Dendritic cell treated with granulocyte-macrophage colony-stimulating factor and Interleukin-4, amounts not matched to agents 40 ng/mL and 50 ng/mL, for 4 days (primary cell): ENCODE data around the gene CHFR.
"Not testable (repeated sequence)": the region's sequence is repeated elsewhere in the genome, so short reads cannot be mapped to it uniquely, and the experiment has no call there.

ENCODE experiments used
- H3K27ac Mint-ChIP-seq: one replicate; pipeline ENCODE4 v1.8.0; 2022; ENCODE audit warnings: mild to moderate bottlenecking, mixed read lengths
- H3K27me3 Mint-ChIP-seq: one replicate; pipeline ENCODE4 v1.8.0; 2022; ENCODE audit warnings: mild to moderate bottlenecking, mixed read lengths
- H3K36me3 Mint-ChIP-seq: one replicate; pipeline ENCODE4 v1.8.0; 2022; ENCODE audit warnings: low read depth, mixed read lengths
- H3K4me1 Mint-ChIP-seq: one replicate; pipeline ENCODE4 v1.8.0; 2022; ENCODE audit warnings: low read depth, mixed read lengths
- H3K4me3 Mint-ChIP-seq: one replicate; pipeline ENCODE4 v1.8.0; 2022; ENCODE audit warnings: mild to moderate bottlenecking, moderate library complexity, mixed read lengths
- H3K9me3 Mint-ChIP-seq: one replicate; pipeline ENCODE4 v1.8.0; 2022; ENCODE audit warnings: mixed read lengths
- intact Hi-C: fragments of 100-400 bp; cut with micrococcal nuclease; formaldehyde crosslinking; loops from one replicate; pipeline ENCODE4 v1.15.0; 2022

CHFR gene

DNA sequence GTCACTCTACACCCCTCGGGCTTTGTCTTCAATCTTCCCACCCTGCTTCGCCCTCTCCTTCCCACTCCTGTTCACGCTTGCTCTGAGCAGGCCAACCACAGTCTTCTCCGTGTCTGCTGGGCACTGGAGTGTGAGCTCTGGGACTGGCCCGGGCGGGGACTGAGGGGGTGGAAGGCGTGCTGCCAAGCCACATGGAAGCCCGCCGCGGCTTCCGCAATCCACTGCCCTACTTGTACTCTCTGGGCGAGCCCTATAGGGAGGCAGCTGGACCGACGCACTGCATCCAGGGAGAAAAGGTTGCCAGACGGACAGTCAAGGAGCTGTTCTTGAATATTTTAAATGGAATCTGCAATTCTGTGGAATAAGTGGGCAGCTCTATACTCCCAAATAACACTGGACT is 83.5 kb downstream of the CHFR start:
- Mint-ChIP-seq H3K27me3 (no peaks in the 10 kb centered on the region), H3K4me1 (no peaks in the 10 kb centered on the region), H3K36me3 (peaks cover 98% of the 10 kb centered on the region), H3K4me3 (no peak overlapping the region), H3K9me3 (no peaks in the 10 kb centered on the region), H3K27ac (no peak overlapping the region)
- intact Hi-C loops = no loop called here

DNA sequence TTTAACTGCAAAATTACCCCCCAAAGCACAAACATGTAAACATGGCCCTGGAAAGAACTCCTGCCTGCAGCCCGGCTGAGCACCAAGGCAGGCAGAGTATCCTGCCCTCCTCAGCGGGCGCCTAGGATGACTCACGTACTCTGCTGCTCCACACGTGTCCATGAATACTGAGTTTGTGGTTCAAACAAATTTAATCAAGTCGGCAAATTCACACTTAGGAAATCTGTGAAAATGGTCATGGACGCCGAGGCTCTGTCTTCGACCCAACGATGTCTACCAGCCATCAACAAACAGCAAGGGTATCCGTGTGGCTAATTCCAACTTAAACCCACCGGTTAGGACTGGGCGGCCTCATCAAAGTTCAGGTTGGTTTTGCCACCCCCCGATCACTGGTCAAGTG is 84.3 kb downstream of the CHFR start:
- Mint-ChIP-seq H3K9me3 (no peaks in the 10 kb centered on the region), H3K4me3 (no peak overlapping the region), H3K27me3 (no peaks in the 10 kb centered on the region), H3K4me1 (no peaks in the 10 kb centered on the region), H3K27ac (no peak overlapping the region), H3K36me3 (peaks cover 98% of the 10 kb centered on the region)
- intact Hi-C loops = no loop called here

DNA sequence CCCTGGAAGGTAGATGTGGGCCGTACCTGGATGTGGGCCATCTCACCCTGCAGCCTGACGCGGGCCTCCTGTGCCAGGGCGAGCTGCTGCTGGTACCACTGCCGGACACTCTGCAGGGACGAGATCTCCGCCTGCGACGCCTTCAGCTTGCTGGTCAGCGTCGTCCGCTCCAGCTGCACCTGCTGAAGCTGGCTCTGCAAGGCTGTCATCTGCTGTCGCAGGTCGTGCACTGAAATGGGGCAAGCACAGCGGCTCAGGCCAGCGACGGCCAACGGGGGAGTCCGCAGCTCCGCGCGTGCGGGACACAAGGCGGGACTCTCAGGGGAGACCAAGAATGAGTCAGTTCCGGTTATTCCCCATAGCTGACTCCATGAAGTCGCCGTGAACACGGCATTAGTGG is 85.7 kb downstream of the CHFR start:
- H3K4me3 Mint-ChIP-seq = no peak overlapping the region

DNA sequence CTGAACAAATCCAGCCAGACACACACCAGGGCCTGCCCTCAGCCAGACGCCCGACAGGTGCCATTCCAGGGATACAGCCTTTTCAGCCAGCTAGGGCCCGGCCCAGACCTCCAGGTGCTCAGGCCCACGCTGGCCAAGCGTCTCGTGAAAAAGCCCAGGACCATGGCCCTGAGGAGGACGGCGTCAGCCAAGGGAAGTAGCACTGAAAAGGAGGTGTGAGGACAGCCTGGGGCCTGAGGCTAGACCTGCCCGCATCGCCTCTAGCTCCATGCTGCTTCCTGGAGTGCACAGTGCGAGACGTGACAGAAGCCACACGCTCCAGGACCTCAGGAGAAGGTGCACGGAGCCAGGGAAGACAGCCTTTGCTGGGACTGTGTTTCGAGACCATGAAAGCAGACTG is 88.6 kb downstream of the CHFR start:
- H3K36me3 Mint-ChIP-seq = peaks cover 100% of the 10 kb centered on the region

More for the DNA sequence above, 85.7 kb downstream of the CHFR start:
- Mint-ChIP-seq H3K27me3 (no peaks in the 10 kb centered on the region), H3K27ac (no peak overlapping the region), H3K9me3 (no peaks in the 10 kb centered on the region), H3K4me1 (no peaks in the 10 kb centered on the region), H3K36me3 (peaks cover 98% of the 10 kb centered on the region)
- intact Hi-C loops = no loop called here

DNA sequence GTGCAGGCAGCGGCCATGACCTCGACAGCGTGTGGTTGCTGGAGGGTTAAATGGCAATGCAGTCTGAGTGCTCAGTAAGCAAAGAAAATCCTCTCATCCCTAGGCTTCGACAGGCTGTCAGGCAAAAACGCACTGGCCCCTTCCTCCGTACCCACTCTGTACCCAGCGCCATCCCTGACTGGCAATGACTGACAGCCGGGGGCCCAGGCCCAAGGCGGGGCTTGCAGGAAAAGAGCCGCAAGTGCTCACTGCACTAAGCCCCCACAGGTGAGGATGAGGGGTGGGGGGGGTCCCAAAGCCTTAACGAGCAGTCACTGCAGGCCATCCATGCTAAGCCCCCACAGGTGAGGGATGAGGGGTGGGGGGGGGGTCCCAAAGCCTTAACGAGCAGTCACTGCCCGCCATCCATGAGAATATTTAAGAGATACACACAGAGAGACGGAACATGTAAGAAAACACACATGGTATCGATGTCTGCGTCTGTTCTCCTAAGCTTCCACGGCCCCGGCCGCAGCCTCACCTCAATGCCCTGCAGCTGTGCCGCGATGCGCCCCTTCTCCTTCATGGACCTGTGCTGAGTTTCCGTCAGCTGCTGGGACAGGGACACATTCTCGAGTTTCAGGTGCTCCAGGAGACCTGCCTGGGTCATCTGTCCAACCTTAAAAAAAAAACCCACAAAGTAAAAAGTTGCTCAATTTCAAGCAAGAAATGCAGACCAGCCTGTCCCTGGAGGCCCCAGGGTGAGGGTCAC is 89.4 kb downstream of the CHFR start:
- Mint-ChIP-seq H3K4me3 (no peak overlapping the region), H3K36me3 (peaks cover 96% of the 10 kb centered on the region), H3K9me3 (no peaks in the 10 kb centered on the region), H3K4me1 (no peaks in the 10 kb centered on the region), H3K27me3 (no peaks in the 10 kb centered on the region), H3K27ac (no peak overlapping the region)
- intact Hi-C loops = no loop called here

More for the DNA sequence above, 88.6 kb downstream of the CHFR start:
- H3K27ac Mint-ChIP-seq = no peak overlapping the region
- intact Hi-C loops = no loop called here
- no peaks in the 10 kb centered on the region for H3K9me3 Mint-ChIP-seq
- H3K27me3 Mint-ChIP-seq = no peaks in the 10 kb centered on the region
- H3K4me3 Mint-ChIP-seq = no peak overlapping the region
- no peaks in the 10 kb centered on the region for H3K4me1 Mint-ChIP-seq

DNA sequence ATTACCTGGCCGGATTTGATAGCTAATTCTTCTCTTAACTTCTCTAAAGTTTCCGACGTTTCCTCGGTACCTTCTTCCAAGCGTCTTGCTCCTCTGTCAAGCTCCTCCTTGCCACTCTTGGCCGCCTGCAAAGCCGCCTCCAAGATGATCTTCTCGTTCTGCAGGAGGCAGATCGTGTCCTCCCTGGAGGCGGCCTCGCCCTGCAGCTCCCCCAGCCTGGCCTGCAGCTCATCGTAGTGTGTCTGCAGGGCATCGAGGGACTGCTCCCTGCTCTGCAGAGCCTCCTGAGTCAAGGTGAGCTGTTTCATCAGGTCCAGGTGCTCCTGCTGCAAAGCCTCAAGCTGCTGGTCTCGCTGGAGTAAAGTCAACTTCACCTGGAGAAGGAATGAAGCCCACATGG is 91.6 kb downstream of the CHFR start:
- Mint-ChIP-seq H3K4me1 (no peaks in the 10 kb centered on the region), H3K36me3 (peaks cover 94% of the 10 kb centered on the region), H3K27ac (no peak overlapping the region), H3K4me3 (no peak overlapping the region), H3K9me3 (no peaks in the 10 kb centered on the region), H3K27me3 (no peaks in the 10 kb centered on the region)
- intact Hi-C loops = no loop called here

DNA sequence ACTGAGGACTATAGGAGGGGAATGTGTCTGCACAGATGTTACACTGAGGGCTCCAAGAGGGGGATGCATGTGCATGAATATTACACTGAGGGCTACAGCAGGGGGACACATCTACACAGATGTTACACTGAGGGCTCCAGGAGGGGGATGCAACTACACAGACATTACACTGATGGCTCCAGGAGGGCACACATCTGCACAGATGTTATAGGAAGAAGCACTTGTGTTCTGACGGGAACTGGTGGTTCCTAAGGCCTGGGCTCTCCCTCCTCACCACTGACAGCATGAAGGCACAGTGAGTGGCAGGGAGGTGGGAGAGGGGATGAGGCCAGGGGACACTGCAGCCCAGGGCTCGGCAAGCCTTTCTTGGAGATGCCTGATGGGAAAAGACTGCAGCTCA is 95.5 kb downstream of the CHFR start:
- H3K4me1 Mint-ChIP-seq, H3K9me3 Mint-ChIP-seq, H3K27me3 Mint-ChIP-seq, H3K4me3 Mint-ChIP-seq, intact Hi-C loops, H3K27ac Mint-ChIP-seq: not testable (repeated sequence)
- peaks cover 93% of the 10 kb centered on the region for H3K36me3 Mint-ChIP-seq

DNA sequence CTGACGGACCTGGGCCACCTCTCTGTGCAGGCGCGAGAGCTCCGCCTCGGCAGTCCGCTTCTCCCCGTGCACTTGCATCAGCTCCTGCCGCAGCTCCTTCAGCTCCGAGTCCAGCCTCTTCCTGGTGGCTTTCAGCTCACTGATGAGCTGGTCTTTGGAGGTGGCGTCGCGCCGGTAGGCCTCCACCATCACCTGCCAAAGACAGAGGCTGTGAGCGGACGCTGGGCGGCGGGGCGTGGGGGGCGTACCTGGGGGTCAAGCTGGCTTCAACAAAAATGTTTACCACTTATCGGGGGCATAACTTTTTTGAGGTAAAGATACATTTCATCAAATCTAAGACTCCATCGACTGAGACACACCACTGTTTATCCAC is 98.3 kb downstream of the CHFR start:
- no peak overlapping the region for H3K4me3 Mint-ChIP-seq
- peak overlapping the region; percentile 28 for H3K27ac Mint-ChIP-seq
- H3K27me3 Mint-ChIP-seq = no peaks in the 10 kb centered on the region
- peaks cover 7% of the 10 kb centered on the region for H3K4me1 Mint-ChIP-seq
- H3K9me3 Mint-ChIP-seq = no peaks in the 10 kb centered on the region
- intact Hi-C loops = no loop called here
- H3K36me3 Mint-ChIP-seq = peaks cover 93% of the 10 kb centered on the region

DNA sequence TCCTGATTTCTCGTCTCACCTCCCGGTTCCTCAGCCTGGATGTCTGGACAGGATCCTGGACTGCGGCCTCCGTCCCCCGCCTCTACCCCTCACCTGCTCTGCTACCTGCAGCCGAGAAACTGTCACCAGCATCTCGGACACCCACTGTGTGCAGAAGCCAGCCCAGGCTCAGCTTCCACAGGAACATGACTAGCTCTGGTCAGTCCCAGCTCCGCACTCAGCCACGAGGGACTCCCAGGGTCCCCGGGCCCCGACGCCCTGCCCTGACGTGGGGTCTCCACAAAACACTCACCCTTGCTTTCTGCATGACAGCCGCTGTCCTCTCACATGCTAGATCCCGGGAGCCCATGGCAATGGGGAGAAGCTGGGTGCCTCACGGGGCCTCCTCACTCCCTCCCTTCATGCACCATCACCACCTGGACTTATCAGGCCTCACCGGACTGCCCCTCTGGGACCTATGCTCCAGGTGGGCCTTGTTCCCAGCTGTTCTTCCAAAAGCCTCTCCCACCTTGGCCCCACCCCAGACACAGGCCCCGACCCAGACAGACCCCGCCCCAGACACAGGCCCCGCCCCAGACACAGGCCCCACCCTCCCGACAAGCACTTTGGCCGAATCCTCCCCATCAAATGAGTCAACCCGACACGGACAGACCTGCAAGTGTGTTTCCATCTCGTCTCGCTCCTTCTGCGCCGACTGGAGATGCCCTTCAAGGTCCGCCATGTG is 98.9 kb downstream of the CHFR start:
- peaks cover 7% of the 10 kb centered on the region for H3K4me1 Mint-ChIP-seq
- H3K4me3 Mint-ChIP-seq = no peak overlapping the region
- no peaks in the 10 kb centered on the region for H3K27me3 Mint-ChIP-seq
- H3K9me3 Mint-ChIP-seq = no peaks in the 10 kb centered on the region
- intact Hi-C loops = no loop called here
- H3K36me3 Mint-ChIP-seq = peaks cover 93% of the 10 kb centered on the region
- H3K27ac Mint-ChIP-seq = peak overlapping the region; percentile 28

DNA sequence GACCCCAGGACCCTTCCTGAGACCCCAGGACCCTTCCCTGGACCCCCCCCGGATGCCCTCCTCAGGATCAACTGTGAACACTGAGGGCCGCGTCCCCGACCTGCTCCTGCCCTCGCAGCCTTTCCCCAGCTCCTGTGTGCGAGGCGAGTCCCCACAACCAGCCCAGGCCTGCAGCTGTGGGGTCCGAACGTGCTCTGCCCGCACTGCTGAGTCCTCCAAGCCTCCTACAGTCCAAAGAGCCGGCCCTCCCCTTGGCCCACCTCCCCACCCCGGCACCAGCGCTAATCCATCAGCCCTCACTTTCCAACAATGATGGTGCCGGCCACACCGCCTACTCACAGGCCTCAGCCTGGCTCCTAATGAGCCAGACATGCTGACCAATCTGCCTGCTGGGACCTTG is 99.5 kb downstream of the CHFR start:
- Mint-ChIP-seq H3K27ac (peak overlapping the region; percentile 28), H3K36me3 (peaks cover 98% of the 10 kb centered on the region)

DNA sequence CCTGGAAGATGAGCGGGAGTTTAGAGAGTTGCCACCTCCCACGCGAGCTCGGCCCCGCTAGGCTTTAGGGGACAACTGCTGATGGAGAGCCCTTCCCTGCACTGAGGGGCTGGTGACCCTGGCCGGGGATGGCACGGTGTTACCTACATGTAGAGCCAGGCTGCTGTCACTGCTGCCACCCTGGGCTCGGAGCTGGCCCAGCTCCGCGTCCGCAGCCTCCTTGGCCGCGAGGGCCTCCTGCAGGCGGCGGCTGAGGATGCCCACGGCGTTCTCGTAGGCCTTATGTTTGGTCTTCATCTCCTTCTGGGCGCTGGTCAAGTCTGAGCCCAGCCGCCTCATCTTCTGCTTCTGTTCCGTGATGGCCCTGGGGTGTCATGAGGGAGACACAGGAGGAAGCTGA is 101.2 kb downstream of the CHFR start:
- no peaks in the 10 kb centered on the region for H3K9me3 Mint-ChIP-seq
- no peaks in the 10 kb centered on the region for H3K27me3 Mint-ChIP-seq
- H3K27ac Mint-ChIP-seq = no peak overlapping the region
- no peak overlapping the region for H3K4me3 Mint-ChIP-seq
- H3K4me1 Mint-ChIP-seq = peaks cover 7% of the 10 kb centered on the region
- H3K36me3 Mint-ChIP-seq = peaks cover 99% of the 10 kb centered on the region
- intact Hi-C loops = no loop called here

More for the DNA sequence above, 99.5 kb downstream of the CHFR start:
- Mint-ChIP-seq H3K4me3 (no peak overlapping the region), H3K4me1 (peaks cover 7% of the 10 kb centered on the region), H3K9me3 (no peaks in the 10 kb centered on the region), H3K27me3 (no peaks in the 10 kb centered on the region)
- intact Hi-C loops = no loop called here

DNA sequence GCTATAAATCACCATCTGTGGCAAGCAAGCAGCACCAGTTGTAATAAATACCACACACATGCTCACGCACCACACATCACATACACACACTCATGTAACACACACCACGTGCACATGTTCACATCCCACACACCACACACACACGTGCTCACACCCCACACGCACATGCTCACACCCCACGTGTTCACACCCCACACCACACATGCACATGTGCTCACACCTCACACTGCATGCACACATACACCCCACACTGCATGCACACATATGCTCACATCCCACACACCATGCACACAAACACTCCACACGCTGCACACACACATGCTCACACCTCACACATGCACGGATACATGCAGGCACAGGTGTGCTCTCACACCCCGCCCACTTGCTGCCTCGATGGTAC is 102.8 kb downstream of the CHFR start:
- H3K4me3 Mint-ChIP-seq = no peak overlapping the region
- H3K36me3 Mint-ChIP-seq = peaks cover 99% of the 10 kb centered on the region
- no peaks in the 10 kb centered on the region for H3K27me3 Mint-ChIP-seq
- intact Hi-C loops = no loop called here
- peaks cover 7% of the 10 kb centered on the region for H3K4me1 Mint-ChIP-seq
- H3K9me3 Mint-ChIP-seq = no peaks in the 10 kb centered on the region
- peak overlapping the region; percentile 4 for H3K27ac Mint-ChIP-seq

DNA sequence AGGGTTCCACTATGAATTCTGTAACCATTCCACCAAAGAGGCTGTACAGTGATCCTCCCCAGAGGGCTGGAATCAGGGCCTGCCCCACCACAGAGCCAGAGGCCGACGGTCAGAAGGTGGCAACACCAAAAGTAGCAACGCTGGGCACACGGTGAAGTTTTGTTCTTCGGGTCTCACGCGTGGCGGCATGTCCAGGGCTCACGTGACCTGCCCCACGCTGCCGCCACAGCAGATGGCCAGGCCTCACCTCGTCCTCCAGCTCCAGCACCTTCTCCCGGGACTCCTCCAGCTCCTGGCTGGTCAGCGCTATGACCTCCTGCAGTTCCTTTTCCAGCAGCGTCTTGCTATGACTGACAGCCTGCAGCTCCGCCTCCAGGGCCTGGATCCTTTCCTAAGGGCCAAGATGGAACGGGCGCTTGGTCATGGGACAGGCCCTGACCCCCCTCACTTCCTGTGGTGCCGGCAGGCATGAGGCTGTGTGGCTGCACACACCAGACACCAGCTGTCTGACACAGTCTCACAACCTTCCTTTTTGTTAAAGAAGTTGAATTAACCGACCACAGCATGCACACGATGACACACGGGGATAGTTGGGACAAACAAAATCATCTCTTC is 103.4 kb downstream of the CHFR start:
- intact Hi-C loops = no loop called here
- Mint-ChIP-seq H3K36me3 (peaks cover 99% of the 10 kb centered on the region), H3K9me3 (no peaks in the 10 kb centered on the region), H3K4me3 (no peak overlapping the region), H3K27ac (peak overlapping the region; percentile 4), H3K4me1 (peaks cover 7% of the 10 kb centered on the region), H3K27me3 (no peaks in the 10 kb centered on the region)
